GM21367 (cell line): ENCODE measurements around the gene CHD2.

ENCODE experiments used
- ATAC-seq: cut with Tn5 transposase; IDR thresholded peaks from one replicate; pipeline ENCODE4 v1.9.1; 2021; ENCODE audit not compliant: unreplicated experiment

The CHD2 gene

GRCh38 chr15:92954578-92954977 is 54.5 kb downstream of the CHD2 start:
- no peak for ATAC-seq

GRCh38 chr15:92955706-92956105 is 55.6 kb downstream of the CHD2 start:
- no peak for ATAC-seq

GRCh38 chr15:92958105-92958504 is 58.0 kb downstream of the CHD2 start:
- no peak for ATAC-seq

GRCh38 chr15:92959219-92959618 is 59.1 kb downstream of the CHD2 start:
- no peak for ATAC-seq

- no peak for ATAC-seq
Measured at GRCh38 chr15:92960996-92961681, 61.0 kb downstream of the CHD2 start.

- no peak for ATAC-seq
Measured at GRCh38 chr15:92962914-92963313, 62.8 kb downstream of the CHD2 start.

- no peak for ATAC-seq
Measured at GRCh38 chr15:92963794-92964193, 63.7 kb downstream of the CHD2 start.

- ATAC-seq, result no peak
Measured at GRCh38 chr15:92968926-92969651, 69.0 kb downstream of the CHD2 start.

GRCh38 chr15:92970656-92971055 is 70.5 kb downstream of the CHD2 start:
- no peak for ATAC-seq

GRCh38 chr15:92971081-92971480 is 71.0 kb downstream of the CHD2 start:
- ATAC-seq, result no peak

- no peak for ATAC-seq
Measured at GRCh38 chr15:92971713-92972112, 71.6 kb downstream of the CHD2 start.

- no peak for ATAC-seq
Measured at GRCh38 chr15:92974183-92974915, 74.2 kb downstream of the CHD2 start.

GRCh38 chr15:92979011-92979701 is 79.0 kb downstream of the CHD2 start:
- no peak for ATAC-seq

GRCh38 chr15:92981333-92981732 is 81.2 kb downstream of the CHD2 start:
- ATAC-seq, result no peak

- ATAC-seq, result no peak
Measured at GRCh38 chr15:92984161-92984560, 84.0 kb downstream of the CHD2 start.

GRCh38 chr15:92989470-92989869 is 89.3 kb downstream of the CHD2 start:
- ATAC-seq, result no peak

- ATAC-seq, result no peak
Measured at GRCh38 chr15:92990031-92990430, 89.9 kb downstream of the CHD2 start.

- ATAC-seq, result no peak
Measured at GRCh38 chr15:92992720-92993119, 92.6 kb downstream of the CHD2 start.

- ATAC-seq, result no peak
Measured at GRCh38 chr15:92997821-92998220, 97.7 kb downstream of the CHD2 start.

GRCh38 chr15:93001156-93001555 is 101.0 kb downstream of the CHD2 start:
- no peak for ATAC-seq

GRCh38 chr15:93001881-93002280 is 101.8 kb downstream of the CHD2 start:
- ATAC-seq, result no peak
